ENCODE data around the gene PLG. TPM values are rescaled to one million over a fixed set of nuclear protein-coding genes. Genes with fewer than 3 reads are reported as not detected.
"Not testable (repeated sequence)": the region's sequence is repeated elsewhere in the genome, so short reads cannot be mapped to it uniquely, and the experiment has no call there.

PLG gene
- total RNA-seq, 1 donor from 2014 or later = not detected

DNA sequence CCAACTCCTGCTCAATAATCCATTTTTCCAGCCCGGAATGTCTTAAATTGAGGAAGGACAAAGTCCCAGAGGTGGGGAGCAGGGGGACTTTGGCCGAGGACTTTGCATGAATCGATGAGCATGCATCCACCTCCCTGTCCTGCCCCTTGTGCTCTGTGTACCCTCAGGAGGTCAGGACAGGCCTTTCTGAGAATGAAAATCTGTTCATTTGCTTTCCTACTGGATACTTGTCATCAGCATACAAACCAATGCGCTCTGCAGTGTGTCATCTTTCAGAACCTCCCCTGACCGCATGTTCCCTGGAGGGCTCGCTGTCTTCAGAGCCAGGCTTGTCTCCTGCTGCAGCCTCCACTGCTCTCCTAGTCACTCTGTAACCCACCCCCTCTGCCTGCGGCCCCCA lies 2.6 kb downstream of the PLG start:
- DNase-seq = not testable (repeated sequence)

DNA sequence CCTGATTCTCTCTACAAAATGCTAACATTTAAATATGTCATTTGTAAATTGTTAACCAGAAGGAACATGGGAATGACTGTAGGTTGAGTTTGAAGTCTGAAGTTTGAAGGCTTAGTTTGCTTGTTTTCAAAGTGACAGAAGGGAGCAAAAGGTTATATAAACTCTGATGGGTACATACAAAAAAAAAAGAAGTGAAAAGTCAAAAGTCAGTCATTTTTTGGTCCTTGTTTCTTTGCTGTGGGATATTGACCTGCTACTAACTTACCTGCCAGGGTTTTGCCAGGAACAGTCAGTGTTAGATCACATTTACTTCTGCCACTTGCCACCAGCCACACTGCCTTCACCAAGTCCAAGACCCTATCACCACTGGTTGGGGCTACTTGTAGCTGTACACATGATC lies 6.9 kb downstream of the PLG start:
- not testable (repeated sequence) for DNase-seq

DNA sequence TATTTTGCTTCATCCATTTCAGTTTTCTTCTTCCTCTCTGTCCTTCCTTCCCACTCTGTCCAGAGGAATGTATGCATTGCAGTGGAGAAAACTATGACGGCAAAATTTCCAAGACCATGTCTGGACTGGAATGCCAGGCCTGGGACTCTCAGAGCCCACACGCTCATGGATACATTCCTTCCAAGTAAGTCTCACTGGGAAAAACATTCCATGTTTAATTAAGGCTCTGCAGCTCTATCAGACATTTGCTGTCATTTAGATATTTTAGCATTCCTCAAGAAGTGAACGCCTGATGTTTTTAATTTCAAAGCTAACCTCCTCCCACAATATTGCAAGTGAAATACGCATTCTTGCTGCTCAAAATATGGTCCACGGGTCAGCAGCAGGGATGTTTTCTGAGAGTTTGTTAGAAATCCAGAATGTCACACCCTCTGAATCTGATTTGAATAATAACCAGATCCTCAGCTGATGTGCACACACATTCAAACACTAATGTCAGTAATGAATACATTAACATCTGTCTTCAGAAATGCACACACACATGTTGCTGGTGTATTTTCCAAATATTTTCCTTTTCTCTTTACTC lies 12.8 kb downstream of the PLG start:
- DNase-seq = peak; percentile 37

DNA sequence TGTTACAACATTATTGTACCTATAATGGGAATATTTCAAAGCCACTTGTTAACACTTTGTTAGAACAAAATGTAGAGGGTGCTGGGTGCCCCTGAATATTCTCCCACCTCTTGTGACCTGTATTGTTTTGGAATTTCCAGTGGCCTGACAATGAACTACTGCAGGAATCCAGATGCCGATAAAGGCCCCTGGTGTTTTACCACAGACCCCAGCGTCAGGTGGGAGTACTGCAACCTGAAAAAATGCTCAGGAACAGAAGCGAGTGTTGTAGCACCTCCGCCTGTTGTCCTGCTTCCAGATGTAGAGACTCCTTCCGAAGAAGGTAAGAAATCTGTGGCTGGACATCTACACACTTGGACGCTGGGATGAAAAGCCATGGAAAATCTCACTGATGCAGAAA lies 28.9 kb downstream of the PLG start:
- no peak for DNase-seq

DNA sequence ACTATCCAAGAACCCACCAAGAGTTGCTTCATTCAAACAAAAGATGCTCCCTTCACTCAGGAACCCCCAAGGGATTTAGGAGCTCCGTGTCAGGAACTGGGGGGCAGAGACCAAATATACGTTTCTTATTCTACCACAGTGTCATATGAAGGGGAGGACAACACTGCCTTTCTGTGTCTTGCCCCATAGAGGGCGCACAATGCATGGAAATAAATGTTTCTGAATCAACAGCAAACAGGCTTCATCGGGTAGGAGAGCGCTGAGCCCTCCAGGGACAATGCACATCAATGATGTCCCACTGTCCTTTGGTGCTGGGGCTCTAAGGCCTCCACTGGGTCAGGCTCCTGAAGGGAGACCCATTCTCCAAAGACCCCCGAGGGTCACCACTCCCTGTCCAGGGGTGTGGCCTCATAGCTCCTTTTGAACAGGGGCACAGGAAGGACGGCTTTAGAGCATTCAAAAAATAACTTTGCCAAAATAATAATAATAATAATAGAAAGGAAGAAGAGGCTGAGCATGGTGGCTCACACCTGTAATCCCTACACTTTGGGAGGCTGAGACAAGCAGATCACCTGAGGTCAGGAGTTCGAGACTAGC lies 31.1 kb downstream of the PLG start:
- DNase-seq = peak; percentile 84

DNA sequence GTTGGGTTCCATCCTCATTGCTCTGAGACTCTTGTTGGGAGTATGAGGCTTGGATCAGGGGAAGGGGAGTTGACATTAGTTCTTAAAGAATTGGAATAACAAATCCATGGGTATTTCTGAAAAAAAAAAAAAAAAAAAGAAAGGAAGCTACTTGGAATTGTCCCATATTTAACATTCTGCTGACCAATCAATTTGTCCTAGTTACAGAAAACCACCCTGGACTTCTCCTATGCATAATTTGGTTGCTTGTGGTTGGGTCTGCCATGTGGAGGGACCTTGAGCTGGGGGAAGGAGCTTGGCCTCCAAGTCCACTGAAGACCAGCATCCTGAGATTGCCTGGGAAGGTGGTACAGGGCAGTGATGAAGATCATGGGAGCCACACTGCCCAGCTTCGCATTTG lies 32.6 kb downstream of the PLG start:
- DNase-seq = no peak

DNA sequence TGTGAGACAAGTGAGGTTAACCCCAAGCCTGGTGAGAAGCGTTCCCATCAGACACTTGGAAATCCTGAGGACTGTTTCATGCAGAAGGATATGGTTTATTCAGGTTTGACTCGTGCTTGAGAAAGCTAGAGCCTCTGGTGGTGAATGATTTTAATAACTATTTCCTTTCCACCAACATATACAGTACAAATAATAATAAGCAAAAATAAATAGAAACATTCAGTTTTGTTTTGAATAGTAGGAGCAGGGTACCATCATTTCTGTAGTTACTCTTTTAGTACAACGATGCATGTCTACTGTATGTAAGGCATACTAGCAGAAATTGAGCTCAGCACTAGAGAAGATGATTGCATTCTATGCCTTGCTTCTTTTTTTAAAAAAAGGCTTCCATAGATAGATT lies 33.5 kb downstream of the PLG start:
- no peak for DNase-seq

DNA sequence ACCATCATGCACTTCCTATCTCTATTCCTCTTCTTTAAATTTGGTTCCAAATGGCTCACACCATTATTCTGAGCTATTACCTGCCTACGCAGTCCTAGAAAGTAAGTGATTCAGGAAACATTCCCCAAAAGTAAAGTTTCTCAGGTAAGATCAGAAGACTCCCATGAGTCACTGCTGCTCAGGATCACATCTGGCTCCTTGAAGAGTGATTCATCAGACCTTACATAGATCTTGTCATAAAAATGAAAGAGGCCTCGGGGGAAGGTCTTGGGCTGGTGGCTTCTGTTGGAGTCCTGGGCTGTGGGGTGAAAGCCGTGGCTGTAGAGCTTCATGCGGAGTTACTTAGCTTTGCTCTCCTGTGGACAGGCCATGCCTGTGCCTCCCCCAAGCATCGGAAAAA lies 35.9 kb downstream of the PLG start:
- no peak for DNase-seq

DNA sequence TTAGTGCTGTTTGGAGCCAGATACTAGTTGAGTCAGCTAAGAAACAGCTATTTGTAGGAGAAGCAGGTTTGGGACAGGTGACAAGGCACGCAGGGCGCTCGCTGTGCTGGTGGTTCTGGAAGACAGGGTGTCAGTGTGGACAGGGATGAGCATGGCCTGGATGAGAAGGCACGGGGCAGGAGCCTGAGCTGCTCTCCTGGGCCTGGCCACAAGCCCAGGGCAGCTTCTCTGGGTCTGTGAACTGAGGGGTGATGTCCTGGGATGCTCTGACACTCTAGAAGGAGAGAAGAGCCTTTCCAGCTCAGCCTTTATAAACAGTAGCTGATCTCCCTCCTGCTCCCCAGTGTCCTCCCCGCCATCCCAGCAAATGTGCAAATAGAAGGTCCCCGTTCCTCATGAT lies 37.9 kb downstream of the PLG start:
- DNase-seq = no peak

DNA sequence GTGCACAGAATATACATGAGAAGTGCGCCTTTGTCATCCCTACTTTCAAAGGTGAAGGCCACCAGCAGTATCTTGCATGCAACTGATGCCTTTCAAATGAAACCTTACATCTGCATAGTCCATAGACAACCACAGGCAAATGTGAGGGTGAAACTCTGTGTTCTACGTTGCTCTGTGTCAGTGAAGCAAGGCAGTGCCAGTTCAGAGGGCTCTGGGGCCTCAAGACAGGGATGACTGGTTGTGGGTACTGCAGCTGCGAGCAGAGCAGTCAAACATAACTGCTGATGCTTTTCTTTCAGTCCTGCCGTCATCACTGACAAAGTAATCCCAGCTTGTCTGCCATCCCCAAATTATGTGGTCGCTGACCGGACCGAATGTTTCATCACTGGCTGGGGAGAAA lies 39.0 kb downstream of the PLG start:
- DNase-seq = not testable (repeated sequence)

DNA sequence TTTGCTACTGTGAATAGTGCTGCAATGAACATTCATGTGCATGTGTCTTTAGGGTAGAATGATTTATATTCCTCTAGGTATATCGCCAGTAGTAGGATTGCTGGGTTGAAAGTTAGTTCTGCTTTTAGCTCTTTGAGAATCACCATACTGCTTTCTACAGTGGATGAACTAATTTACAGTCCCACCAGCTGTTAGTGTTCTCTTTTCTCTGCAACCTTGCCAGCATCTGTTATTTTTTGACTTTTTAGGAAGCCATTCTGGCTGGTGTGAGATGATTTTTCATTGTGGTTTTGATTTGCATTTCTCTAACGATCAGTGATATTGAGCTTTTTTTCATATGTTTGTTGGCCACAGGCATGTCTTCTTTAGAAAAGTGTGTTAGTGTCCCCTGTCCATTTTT lies 40.0 kb downstream of the PLG start:
- no peak for DNase-seq

DNA sequence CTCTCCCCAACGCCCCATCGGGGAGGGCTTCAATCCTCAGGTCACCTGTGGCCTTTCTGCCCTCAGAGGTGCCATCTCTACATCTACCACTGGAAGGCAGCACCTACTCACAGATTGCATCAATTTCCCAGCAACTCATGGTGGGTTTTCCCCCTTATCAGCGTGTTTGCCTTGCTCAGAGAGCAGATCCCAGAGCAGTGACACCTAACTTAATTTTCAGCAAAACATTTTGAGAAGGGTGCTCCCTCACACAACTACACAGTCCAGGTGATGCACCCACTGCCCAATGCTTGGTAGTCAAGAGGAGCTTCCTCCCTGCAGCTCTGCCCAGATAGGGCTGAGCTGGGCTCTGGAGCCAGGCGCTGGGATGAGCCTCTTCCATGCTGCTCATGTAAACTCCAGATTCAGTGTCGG lies 48.2 kb downstream of the PLG start:
- no peak for DNase-seq

DNA sequence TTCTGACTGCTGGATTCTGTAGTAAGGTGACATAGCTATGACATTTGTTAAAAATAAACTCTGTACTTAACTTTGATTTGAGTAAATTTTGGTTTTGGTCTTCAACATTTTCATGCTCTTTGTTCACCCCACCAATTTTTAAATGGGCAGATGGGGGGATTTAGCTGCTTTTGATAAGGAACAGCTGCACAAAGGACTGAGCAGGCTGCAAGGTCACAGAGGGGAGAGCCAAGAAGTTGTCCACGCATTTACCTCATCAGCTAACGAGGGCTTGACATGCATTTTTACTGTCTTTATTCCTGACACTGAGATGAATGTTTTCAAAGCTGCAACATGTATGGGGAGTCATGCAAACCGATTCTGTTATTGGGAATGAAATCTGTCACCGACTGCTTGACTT lies 51.2 kb downstream of the PLG start:
- DNase-seq = peak; percentile 64

DNA sequence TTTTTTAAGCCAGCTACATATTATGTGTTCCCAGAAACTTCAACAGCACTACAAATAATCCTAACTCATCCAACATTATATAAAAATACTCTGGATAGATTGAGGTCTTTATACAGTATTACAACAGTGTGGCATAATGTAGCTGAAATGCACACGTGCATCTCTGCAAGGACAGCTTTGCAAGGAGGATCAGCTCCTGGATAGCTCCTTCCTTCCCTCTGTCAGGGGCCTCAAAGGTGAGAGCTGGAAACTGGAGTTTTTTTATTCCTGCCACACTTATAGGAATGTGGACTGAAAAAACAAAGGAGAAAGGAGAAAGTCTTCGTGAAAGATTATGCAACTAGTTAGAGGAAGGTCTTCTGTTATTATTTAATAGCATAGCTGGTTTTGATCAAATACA lies 53.1 kb downstream of the PLG start:
- DNase-seq = no peak

DNA sequence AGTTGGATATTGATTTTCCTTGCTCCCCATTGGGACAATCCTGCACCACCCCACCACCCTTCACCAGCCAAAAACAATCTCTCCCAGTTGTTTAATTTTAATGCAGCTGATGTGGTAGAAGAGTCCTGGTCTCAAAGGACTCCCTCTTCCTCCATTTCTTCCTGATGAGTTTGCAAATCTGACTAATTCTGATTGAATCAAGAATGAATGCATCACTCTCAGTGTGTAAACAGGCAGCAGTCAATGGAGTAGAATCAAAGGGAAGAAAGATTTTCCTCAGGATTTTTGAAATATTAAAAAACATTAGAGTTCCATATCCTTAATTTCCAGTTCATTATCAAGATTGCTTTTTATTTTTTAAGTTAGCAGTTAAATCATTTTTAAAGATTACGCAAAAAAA lies 54.0 kb downstream of the PLG start:
- DNase-seq = no peak

DNA sequence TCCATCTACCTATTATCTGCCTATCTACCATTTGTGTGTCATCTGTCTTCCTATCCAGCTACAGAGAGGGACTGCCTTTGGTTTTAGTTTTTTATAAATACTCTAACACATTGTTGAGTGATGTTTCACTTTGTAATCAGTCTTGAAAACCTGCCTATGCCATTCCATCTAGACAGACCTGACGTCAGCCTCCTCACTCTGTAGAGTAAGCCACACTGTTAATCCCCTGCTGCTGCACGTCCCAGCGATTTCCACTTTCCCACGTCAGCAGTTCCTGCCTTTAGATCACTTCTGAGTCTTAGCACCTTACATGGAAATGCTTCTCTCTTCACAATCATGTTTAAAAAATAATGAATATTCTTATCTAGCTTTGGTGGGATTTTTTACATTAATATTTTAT lies 54.8 kb downstream of the PLG start:
- DNase-seq = peak; percentile 29

DNA sequence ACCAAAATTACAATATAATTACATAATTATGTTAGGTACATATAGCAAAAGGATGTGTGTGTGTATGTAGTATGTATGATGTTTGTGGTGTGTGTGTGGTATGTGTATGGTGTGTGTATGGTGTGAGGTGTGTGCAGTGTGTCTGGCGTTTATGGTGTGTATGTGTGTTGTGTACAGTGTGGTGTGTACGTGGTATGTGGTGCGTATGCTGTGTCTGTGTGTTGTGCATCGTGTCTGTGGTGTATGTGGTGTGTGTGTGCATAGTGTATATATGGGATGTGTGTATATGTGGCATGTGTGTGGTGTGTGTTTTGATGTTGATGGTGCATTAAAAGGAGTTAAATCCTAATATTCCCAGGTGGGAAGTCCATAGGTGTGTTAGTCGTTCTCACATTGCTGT lies 62.8 kb downstream of the PLG start:
- DNase-seq = no peak

DNA sequence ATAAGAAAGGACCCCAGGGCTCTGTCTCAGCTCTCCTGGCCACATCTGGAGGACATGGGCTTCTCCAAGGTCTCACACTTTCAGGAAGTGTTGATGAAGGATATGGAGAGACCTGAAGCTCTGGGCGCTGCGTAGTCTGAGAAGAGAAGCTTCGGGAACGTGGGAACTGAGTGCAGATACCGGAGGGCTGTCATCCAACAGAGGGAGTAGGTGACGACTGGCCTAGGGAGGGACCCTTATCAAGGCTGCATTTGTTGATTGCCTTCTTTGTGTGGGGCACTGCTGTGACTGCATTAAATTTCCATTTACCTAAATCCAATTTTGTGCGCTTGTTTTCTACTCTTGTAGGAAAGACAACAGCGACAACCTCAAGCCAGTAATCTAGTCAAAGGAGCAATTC lies 63.4 kb downstream of the PLG start:
- DNase-seq = no peak

DNA sequence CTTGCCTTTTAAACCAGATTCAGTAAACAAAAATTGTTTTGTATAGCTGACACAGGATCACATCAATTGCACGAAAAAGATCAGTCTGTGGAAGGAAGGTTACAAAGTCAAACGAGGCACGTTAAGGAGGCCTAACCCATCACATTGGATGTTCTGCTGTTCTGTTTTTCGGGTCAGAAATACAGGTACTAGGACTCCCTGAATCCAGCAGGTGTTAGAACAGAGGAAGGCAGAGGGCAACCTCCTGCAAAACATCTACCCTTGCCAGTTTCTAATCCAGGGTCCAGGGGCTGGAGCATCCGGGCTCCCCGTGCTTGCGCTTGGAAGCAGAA lies 64.6 kb downstream of the PLG start:
- no peak for DNase-seq

DNA sequence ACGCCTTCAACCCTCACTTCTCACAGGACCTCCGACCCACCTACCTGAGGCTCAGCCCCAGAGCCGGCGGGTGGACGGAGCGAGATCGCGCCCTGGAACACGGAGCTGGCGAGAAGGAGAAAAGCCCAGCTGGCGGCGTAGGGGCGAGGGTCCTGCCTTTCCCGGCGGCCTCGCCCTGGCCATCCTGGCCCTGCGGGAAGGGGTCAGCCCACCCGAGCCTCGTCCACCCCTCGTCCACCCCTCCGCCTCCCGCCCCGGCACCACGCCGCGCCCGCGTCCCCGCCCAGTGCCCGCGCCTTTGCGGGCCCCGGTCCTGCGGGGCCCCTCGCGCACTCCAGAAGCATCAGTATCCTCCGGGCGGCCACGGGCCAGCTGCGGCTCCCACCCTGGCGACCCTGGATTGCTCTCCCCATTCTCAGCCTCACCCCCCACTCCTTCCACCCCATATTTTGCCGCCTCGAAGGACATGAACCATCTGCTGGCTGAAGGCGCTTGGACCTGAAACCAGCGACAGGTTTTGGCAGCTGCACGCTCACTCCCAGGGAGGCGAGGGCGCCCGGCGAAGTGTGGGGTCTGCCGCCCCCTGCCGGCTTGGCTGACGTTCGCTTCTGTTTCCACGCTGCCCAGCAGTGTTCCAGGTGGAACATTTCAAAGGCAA lies 65.1 kb downstream of the PLG start:
- peak; percentile 92 for DNase-seq

DNA sequence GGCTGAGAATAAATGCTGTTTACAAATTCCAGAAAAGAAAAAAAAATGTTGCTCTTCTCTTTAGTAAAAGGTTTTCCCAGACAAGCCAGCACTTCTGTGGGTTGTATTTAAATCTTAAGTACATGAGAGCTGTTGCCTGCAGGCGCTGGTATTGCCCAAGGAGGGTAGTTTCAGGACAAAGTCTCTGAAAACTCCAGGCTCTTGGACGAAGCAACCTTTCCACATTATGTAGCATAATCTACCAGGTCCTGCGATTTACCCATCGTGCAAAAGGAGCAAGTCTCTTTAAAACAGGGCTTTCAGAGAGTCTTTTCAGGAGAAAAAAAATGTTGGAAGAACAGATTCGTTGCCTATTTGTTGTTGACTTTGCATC lies 65.6 kb downstream of the PLG start:
- no peak for DNase-seq

DNA sequence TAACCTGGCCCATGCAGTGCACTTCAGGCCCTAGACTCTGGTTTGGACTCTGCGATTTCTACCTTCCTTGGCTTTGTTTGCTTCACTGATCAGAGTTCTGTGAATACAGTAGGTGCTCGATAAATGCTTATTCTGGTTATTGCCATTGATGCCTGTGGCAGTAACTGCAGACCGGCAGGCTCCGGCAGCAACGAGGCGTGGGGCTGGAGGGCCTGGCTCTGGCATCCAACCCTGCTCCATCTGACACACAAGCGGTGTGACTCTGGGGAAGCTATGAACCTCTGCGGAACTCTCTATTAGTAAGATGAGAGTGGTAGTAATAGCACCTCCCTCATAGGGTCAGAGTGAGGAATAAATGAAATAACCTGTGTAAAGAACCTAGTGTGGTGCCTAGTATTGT lies 66.1 kb downstream of the PLG start:
- DNase-seq = no peak

DNA sequence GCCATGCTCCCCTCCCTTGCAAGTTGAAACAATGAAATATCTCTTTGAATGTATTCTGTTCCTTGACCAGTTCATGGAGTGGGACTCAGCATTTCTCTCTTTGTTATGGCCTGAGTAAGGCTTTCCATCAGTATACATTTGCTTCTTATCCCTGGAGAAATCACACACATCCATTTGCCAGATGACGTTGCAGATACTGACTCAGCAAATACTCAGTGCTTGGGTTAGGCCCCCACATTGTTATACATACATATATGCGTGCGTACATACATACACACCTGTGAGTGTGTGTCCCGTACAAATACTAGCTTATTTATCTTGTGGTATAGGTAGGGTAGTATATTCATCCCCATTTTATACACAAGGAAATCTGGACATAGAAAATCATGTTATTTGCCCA lies 72.4 kb downstream of the PLG start:
- no peak for DNase-seq

DNA sequence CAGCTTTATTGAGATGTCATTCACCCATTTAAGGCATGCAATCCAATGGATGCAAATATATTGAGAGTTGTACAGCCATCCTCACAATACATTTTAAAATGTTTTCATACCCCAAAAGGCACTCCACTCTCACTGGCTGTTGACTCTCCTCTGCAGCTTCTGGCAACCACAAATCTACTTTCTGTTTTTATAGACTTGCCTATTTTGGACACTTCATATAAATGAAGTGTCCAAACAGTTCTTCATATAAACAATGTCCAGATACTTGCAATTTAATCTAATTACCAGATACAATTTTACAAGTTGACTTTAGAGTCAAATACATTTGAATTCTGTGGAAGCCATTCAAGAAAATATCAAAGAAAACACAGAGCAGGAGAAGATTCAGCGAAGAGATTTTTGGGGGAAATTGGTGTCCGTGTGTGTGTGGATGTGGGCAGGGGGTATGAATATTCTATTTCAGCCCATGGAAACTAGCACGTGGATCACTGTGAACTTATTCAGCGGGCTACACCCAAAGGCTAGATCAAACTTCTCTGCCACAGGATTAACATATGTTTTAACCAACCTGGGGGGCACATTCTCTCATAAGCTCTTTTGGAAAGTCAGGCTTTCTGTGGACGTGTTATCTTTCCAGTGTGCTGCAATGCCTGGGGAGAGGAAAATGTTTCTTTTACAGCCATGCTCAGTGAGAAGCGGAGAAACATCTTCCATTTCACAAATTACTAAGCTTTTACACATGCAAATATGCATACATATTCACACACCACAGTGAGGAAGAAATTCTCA lies 73.9 kb downstream of the PLG start:
- peak; percentile 59 for DNase-seq

Measured in tongue (tissue), 2 donors.